Aortic smooth muscle cell (primary cell): Measurements from ENCODE around the gene MAGEA8. TPM values are rescaled to one million over a fixed set of nuclear protein-coding genes. Genes with fewer than 3 reads are reported as not detected.

Source experiments
- total RNA-seq: library from RNA; depleted of rRNA; stranded (reverse); fragments of >200 nt; gene quantifications from 2 replicates; pipeline ENCODE4 v1.2.3, GENCODE V29; 2014

The MAGEA8 gene, protein sequence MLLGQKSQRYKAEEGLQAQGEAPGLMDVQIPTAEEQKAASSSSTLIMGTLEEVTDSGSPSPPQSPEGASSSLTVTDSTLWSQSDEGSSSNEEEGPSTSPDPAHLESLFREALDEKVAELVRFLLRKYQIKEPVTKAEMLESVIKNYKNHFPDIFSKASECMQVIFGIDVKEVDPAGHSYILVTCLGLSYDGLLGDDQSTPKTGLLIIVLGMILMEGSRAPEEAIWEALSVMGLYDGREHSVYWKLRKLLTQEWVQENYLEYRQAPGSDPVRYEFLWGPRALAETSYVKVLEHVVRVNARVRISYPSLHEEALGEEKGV
- total RNA-seq = not detected in 2 replicates

DNA sequence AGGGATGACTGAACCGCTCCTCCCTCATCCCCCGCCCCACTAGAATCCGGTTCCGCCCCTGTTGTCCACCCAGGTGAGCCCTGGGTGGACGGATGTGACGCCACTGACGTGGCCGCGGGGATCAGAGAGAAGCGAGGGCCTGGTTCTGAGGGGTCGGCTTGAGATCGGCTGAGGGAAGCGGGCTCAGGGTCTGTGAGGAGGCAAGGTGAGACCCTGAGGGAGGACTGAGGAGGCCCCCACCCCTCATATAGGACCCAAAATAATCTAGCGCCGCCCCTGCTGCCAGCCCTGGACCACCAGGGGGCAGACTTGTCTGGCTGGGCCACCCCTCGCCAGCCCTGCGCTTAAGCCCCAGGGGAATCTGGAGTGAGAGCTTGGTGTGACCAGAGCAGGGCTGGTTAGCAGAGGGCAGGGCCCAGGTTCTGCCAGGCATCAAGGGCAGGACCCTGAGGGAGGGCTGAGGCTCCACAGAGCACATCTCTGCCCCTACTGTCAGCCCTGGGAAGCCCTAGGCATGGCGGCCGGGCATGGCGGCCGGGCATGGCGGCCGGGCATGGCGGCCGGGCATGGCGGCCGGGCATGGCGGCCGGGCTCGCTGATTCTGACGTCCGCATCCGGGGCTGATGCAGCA, at the start of gene MAGEA8:
MAGEA8 (plus strand) TSS at position 103 of the 631 bp plus-strand sequence. CDS start 3,090 bp downstream, outside the sequence.

GRCh38 chrX:149929400-149929799, 48.4 kb downstream of the MAGEA8 start, which contains the start of gene HSFX4:
Gene HSFX4, plus strand, starts transcription at chrX:149929573. Its CDS starts 72 bp downstream, at chrX:149929645.

Other genes starting within 250 kb of the MAGEA8 start
- gene TMEM185A, start 249.4 kb upstream of the MAGEA8 start, total RNA-seq = 18.5 and 22.9 TPM in 2 replicates
- gene MAGEA11, start 169.1 kb upstream of the MAGEA8 start, total RNA-seq = not detected in 2 replicates
- 0.66 and 0.75 TPM in 2 replicates for gene HSFX1, start 107.1 kb upstream of the MAGEA8 start, total RNA-seq
- not detected in 2 replicates for gene MAGEA9, start 99.3 kb upstream of the MAGEA8 start, total RNA-seq
- not detected in 2 replicates for gene HSFX4, start 48.4 kb downstream of the MAGEA8 start, total RNA-seq
- 12.3 and 18.1 TPM in 2 replicates for gene EOLA2, start 57.3 kb downstream of the MAGEA8 start, total RNA-seq